OCI-LY3 (cell line): ENCODE measurements around the gene HAGHL.

Experiments used
- H2AFZ ChIP-seq: fragments of 200-600, 300-600 bp; shearing (Covaris generic); 2 replicates; pipeline ENCODE4 v1.6.0; 2014; ENCODE audit warnings: antibody characterized with exemption, low read depth, low read length
- H3K27ac ChIP-seq: fragments of 200-600, 300-600 bp; sonication (generic); 2 replicates; pipeline ENCODE4 v1.5.1; 2014; ENCODE audit warnings: mild to moderate bottlenecking, low read length, moderate library complexity, mixed read lengths
- H3K27me3 ChIP-seq: fragments of 200-600, 300-600 bp; sonication (generic); 2 replicates; pipeline ENCODE4 v1.6.1; 2014; ENCODE audit warnings: low read depth, low read length, mixed read lengths
- H3K36me3 ChIP-seq: fragments of 200-600, 300-600 bp; sonication (generic); replicated peaks from 2 replicates; pipeline ENCODE3; 2014; ENCODE audit warnings: low read depth, low read length, mixed read lengths
- H3K4me1 ChIP-seq: fragments of 300-600, 200-600 bp; sonication (generic); 2 replicates; pipeline ENCODE4 v1.6.1; 2014; ENCODE audit warnings: low read length, mixed read lengths
- H3K4me2 ChIP-seq: fragments of 200-600, 300-600 bp; sonication (generic); 2 replicates; pipeline ENCODE4 v1.6.1; 2014; ENCODE audit warnings: low read length, mixed read lengths
- H3K4me3 ChIP-seq: fragments of 300-600, 200-600 bp; sonication (generic); 2 replicates; pipeline ENCODE4 v1.5.1; 2014; ENCODE audit warnings: antibody characterized with exemption, mild to moderate bottlenecking, low read length, moderate library complexity
- H3K79me2 ChIP-seq: fragments of 300-600, 200-600 bp; shearing (Covaris generic); 2 replicates; pipeline ENCODE4 v1.6.1; 2014; ENCODE audit warnings: mild to moderate bottlenecking, low read length, mixed read lengths
- H3K9ac ChIP-seq: fragments of 300-600, 200-600 bp; shearing (Covaris generic); 2 replicates; pipeline ENCODE4 v1.6.0; 2014; ENCODE audit warnings: mild to moderate bottlenecking, low read length, moderate library complexity
- H3K9me3 ChIP-seq: fragments of 200-600, 300-600 bp; shearing (Covaris generic); 2 replicates; pipeline ENCODE4 v1.6.1; 2014; ENCODE audit warnings: low read length, mixed read lengths; ENCODE audit not compliant: insufficient read depth
- H4K20me1 ChIP-seq: fragments of 200-600, 300-600 bp; sonication (generic); 2 replicates; pipeline ENCODE4 v1.6.1; 2016; ENCODE audit warnings: low read length, mixed read lengths; ENCODE audit not compliant: insufficient read depth
- EZH2phosphoT487 ChIP-seq: fragments of 200-600 bp; shearing (Covaris generic); IDR thresholded peaks from 2 replicates; pipeline ENCODE4 v1.6.1; 2018; ENCODE audit warnings: antibody characterized with exemption, mixed run types, low read depth
- TF ChIP-seq, protein P1 (sequence below): fragments of 200-600, 300-600 bp; sonication (generic); IDR thresholded peaks from 2 replicates; pipeline ENCODE4 v1.5.1; 2014; ENCODE audit warnings: antibody characterized with exemption, low read length, low read depth

Gene HAGHL

GRCh38 chr16:777826-778225 lies 50.9 kb downstream of the HAGHL start:
- H3K9ac ChIP-seq: no peak overlapping the region
- H3K4me3 ChIP-seq: no peak overlapping the region

GRCh38 chr16:778447-778846 lies 51.5 kb downstream of the HAGHL start:
- no peaks in the 10 kb centered on the region for H3K4me1 ChIP-seq
- no peaks in the 10 kb centered on the region for H3K36me3 ChIP-seq
- no peak overlapping the region for H3K27ac ChIP-seq
- no peaks in the 10 kb centered on the region for H4K20me1 ChIP-seq
- H3K4me3 ChIP-seq: no peak overlapping the region
- H3K9me3 ChIP-seq: no peaks in the 10 kb centered on the region
- H3K27me3 ChIP-seq: peaks cover 20% of the 10 kb centered on the region
- no peak overlapping the region for H3K9ac ChIP-seq
- H2AFZ ChIP-seq: no peak overlapping the region
- H3K4me2 ChIP-seq: no peak overlapping the region
- no peaks in the 10 kb centered on the region for H3K79me2 ChIP-seq
- TF ChIP-seq EZH2phosphoT487: no peak
- TF ChIP-seq, protein P1, sequence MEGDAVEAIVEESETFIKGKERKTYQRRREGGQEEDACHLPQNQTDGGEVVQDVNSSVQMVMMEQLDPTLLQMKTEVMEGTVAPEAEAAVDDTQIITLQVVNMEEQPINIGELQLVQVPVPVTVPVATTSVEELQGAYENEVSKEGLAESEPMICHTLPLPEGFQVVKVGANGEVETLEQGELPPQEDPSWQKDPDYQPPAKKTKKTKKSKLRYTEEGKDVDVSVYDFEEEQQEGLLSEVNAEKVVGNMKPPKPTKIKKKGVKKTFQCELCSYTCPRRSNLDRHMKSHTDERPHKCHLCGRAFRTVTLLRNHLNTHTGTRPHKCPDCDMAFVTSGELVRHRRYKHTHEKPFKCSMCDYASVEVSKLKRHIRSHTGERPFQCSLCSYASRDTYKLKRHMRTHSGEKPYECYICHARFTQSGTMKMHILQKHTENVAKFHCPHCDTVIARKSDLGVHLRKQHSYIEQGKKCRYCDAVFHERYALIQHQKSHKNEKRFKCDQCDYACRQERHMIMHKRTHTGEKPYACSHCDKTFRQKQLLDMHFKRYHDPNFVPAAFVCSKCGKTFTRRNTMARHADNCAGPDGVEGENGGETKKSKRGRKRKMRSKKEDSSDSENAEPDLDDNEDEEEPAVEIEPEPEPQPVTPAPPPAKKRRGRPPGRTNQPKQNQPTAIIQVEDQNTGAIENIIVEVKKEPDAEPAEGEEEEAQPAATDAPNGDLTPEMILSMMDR: no peak

More at GRCh38 chr16:777826-778225, 50.9 kb downstream of the HAGHL start:
- Histone ChIP-seq H3K4me2 (no peak overlapping the region), H3K36me3 (no peaks in the 10 kb centered on the region), H3K27ac (no peak overlapping the region), H3K9me3 (no peaks in the 10 kb centered on the region), H4K20me1 (no peaks in the 10 kb centered on the region), H3K79me2 (no peaks in the 10 kb centered on the region), H3K27me3 (peaks cover 15% of the 10 kb centered on the region), H3K4me1 (no peaks in the 10 kb centered on the region), H2AFZ (peak overlapping the region; percentile 64; the same call in 1 of the 2 replicates)
- TF ChIP-seq, protein P1: no peak
- no peak for TF ChIP-seq EZH2phosphoT487

DNA sequence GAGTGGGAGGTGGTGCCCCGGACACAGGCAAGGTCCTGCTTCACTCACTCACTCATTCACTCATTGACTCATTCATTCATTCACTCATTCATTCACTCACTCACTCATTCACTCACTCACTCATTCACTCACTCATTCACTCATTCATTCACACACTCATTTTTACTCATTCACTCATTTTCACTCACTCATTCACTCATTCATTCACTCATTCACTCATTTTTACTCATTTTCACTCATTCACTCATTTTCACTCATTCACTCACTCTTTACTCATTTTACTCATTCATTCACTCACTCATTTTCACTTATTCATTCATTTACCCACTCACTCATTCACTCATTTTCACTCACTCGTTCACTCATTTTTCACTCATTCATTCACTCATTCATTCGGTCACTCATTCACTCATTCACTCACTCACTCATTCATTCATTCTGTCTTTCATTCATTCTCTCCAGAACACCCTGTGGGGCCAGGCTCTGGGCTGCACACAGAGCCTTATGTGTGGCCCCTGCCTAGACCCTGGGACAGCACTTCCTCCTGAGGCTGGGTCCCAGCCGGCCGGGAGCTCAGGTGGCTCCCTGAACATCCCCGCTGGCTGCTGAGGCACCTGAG lies 52.1 kb downstream of the HAGHL start:
- Histone ChIP-seq H2AFZ (no peak overlapping the region), H3K79me2 (no peaks in the 10 kb centered on the region), H4K20me1 (no peaks in the 10 kb centered on the region), H3K27me3 (peaks cover 20% of the 10 kb centered on the region), H3K4me1 (no peaks in the 10 kb centered on the region), H3K4me2 (no peak overlapping the region), H3K4me3 (no peak overlapping the region), H3K9ac (no peak overlapping the region), H3K9me3 (no peaks in the 10 kb centered on the region), H3K36me3 (no peaks in the 10 kb centered on the region), H3K27ac (no peak overlapping the region)
- no peak for TF ChIP-seq EZH2phosphoT487
- TF ChIP-seq, protein P1: no peak
